Measurements from ENCODE around the gene CNTNAP2. TPM values are rescaled to one million over a fixed set of nuclear protein-coding genes. Genes with fewer than 3 reads are reported as not detected.

CNTNAP2 gene
- total RNA-seq, 4 donors from 2014 or later = 0.91 to 16.0 TPM; not detected in 2

- Histone ChIP-seq H3K27me3 (no peaks in the 10 kb centered on the region), H3K27ac (no peak overlapping the region), H3K4me3 (no peak overlapping the region), H3K9me3 (no peaks in the 10 kb centered on the region), H3K4me1 (no peaks in the 10 kb centered on the region), H3K36me3 (no peaks in the 10 kb centered on the region)
- TF ChIP-seq, protein P1, sequence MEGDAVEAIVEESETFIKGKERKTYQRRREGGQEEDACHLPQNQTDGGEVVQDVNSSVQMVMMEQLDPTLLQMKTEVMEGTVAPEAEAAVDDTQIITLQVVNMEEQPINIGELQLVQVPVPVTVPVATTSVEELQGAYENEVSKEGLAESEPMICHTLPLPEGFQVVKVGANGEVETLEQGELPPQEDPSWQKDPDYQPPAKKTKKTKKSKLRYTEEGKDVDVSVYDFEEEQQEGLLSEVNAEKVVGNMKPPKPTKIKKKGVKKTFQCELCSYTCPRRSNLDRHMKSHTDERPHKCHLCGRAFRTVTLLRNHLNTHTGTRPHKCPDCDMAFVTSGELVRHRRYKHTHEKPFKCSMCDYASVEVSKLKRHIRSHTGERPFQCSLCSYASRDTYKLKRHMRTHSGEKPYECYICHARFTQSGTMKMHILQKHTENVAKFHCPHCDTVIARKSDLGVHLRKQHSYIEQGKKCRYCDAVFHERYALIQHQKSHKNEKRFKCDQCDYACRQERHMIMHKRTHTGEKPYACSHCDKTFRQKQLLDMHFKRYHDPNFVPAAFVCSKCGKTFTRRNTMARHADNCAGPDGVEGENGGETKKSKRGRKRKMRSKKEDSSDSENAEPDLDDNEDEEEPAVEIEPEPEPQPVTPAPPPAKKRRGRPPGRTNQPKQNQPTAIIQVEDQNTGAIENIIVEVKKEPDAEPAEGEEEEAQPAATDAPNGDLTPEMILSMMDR (IDR thresholded peaks at IDR 0.05) = no peak
- TF ChIP-seq POLR2A (IDR thresholded peaks at IDR 0.05) = no peak
- no peak for DNase-seq
- intact Hi-C loops (cut with DNase I; ENCODE audit: low total_unique reads) = no loop called here
Measured at GRCh38 chr7:146138926-146139325, 22.3 kb downstream of the CNTNAP2 start.

DNA sequence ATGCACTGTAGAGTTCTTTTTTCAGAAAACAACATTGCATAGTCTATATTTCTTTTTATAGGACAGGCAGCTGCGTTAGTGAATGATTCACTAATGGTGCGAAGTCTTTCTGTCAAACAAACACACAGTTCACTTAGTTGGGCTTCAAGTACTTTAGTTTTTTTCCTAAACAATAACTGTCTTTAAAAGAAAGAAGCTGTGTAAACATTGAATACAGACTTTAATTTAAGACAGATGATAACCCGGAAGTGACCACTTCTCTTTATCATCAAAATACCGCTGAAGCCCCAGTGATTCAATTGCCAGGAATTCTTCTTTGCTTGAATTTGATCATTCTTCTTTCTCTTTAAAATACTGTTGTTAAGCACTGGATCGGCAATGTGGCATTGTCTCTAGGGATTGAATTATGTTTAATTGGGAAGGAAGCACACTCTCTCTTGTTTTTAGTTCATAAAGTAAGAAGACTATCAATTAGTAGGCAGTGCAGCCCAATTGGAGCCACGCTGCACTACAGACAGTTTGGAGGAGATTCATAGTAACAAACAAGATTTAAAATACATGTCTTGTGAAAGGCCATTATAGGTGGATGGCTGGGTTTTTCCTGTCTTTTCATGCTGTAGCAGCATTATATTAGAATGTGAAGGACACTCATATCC, 30.4 kb downstream of the CNTNAP2 start:
- no peak for DNase-seq
- no peak for TF ChIP-seq POLR2A (IDR thresholded peaks at IDR 0.05)
- TF ChIP-seq, protein P1 (IDR thresholded peaks at IDR 0.05) = no peak
- H3K27ac ChIP-seq = no peak overlapping the region
- H3K9me3 ChIP-seq = no peaks in the 10 kb centered on the region
- no peak overlapping the region for H3K4me3 ChIP-seq
- H3K27me3 ChIP-seq = no peaks in the 10 kb centered on the region
- H3K36me3 ChIP-seq = no peaks in the 10 kb centered on the region
- intact Hi-C loops (cut with DNase I; ENCODE audit: low total_unique reads) = no loop called here
- H3K4me1 ChIP-seq = no peaks in the 10 kb centered on the region

GRCh38 chr7:146150153-146150552, 33.6 kb downstream of the CNTNAP2 start:
- TF ChIP-seq, protein P1 (IDR thresholded peaks at IDR 0.05) = no peak
- no peak for TF ChIP-seq POLR2A (IDR thresholded peaks at IDR 0.05)
- Histone ChIP-seq H3K36me3 (no peaks in the 10 kb centered on the region), H3K27me3 (no peaks in the 10 kb centered on the region), H3K9me3 (no peaks in the 10 kb centered on the region), H3K27ac (no peak overlapping the region), H3K4me3 (no peak overlapping the region), H3K4me1 (no peaks in the 10 kb centered on the region)
- intact Hi-C loops (cut with DNase I; ENCODE audit: low total_unique reads) = no loop called here
- DNase-seq = no peak

- Histone ChIP-seq H3K27me3 (no peaks in the 10 kb centered on the region), H3K4me3 (no peak overlapping the region), H3K4me1 (no peaks in the 10 kb centered on the region), H3K9me3 (no peaks in the 10 kb centered on the region), H3K27ac (no peak overlapping the region), H3K36me3 (no peaks in the 10 kb centered on the region)
- intact Hi-C loops (cut with DNase I; ENCODE audit: low total_unique reads) = no loop called here
- no peak for DNase-seq
- TF ChIP-seq, protein P1 (IDR thresholded peaks at IDR 0.05) = no peak
- TF ChIP-seq POLR2A (IDR thresholded peaks at IDR 0.05) = no peak
Measured at GRCh38 chr7:146172112-146172511, 55.5 kb downstream of the CNTNAP2 start.

GRCh38 chr7:146175716-146176115, 59.1 kb downstream of the CNTNAP2 start:
- no peak for DNase-seq
- no peak overlapping the region for H3K4me3 ChIP-seq
- no peaks in the 10 kb centered on the region for H3K27me3 ChIP-seq
- TF ChIP-seq, protein P1 (IDR thresholded peaks at IDR 0.05) = no peak
- no peak for TF ChIP-seq POLR2A (IDR thresholded peaks at IDR 0.05)
- H3K4me1 ChIP-seq = no peaks in the 10 kb centered on the region
- H3K27ac ChIP-seq = no peak overlapping the region
- intact Hi-C loops (cut with DNase I; ENCODE audit: low total_unique reads) = no loop called here
- no peaks in the 10 kb centered on the region for H3K9me3 ChIP-seq
- no peaks in the 10 kb centered on the region for H3K36me3 ChIP-seq

Measured in uterus (tissue), 4 donors.